ENCODE data around the gene CCDC192. TPM values are rescaled to one million over a fixed set of nuclear protein-coding genes. Genes with fewer than 3 reads are reported as not detected.
"Not testable (repeated sequence)": the region's sequence is repeated elsewhere in the genome, so short reads cannot be mapped to it uniquely, and the experiment has no call there.

Gene CCDC192
- 1 to 10 TPM in 1 of 4 donors, under 1 TPM in 3; 0.73 to 1.5 (median 0.78) TPM for polyA plus RNA-seq (ENCODE audit: insufficient read length in 4 of 4)

- no peak for DNase-seq (ENCODE audit: low read depth in 4 of 4, low spot score in 3 of 4)
These were observed at the start of gene CCDC192 for GRCh38 chr5:127702926-127703561. Gene CCDC192 (plus strand): TSS chr5:127703391. CDS start chr5:127703446, 55 bp downstream.

- no peak for DNase-seq (ENCODE audit: low read depth in 4 of 4, low spot score in 3 of 4)
These were observed 46.4 kb upstream of the CCDC192 start for GRCh38 chr5:127656825-127657224.

- DNase-seq (ENCODE audit: low read depth in 4 of 4, low spot score in 3 of 4) = no peak
These were observed 43.0 kb upstream of the CCDC192 start for GRCh38 chr5:127660047-127660733.

GRCh38 chr5:127664093-127664492 is 39.1 kb upstream of the CCDC192 start:
- no peak for DNase-seq (ENCODE audit: low read depth in 4 of 4, low spot score in 3 of 4)

- no peak for DNase-seq (ENCODE audit: low read depth in 4 of 4, low spot score in 3 of 4)
These were observed 37.5 kb upstream of the CCDC192 start for GRCh38 chr5:127665641-127666040.

- DNase-seq (ENCODE audit: low read depth in 4 of 4, low spot score in 3 of 4) = no peak
These were observed 37.0 kb upstream of the CCDC192 start for GRCh38 chr5:127666043-127666716.

GRCh38 chr5:127667926-127668325 is 35.3 kb upstream of the CCDC192 start:
- DNase-seq (ENCODE audit: low read depth in 4 of 4, low spot score in 3 of 4) = no peak

GRCh38 chr5:127671218-127671617 is 32.0 kb upstream of the CCDC192 start:
- no peak for DNase-seq (ENCODE audit: low read depth in 4 of 4, low spot score in 3 of 4)

- no peak for DNase-seq (ENCODE audit: low read depth in 4 of 4, low spot score in 3 of 4)
These were observed 29.9 kb upstream of the CCDC192 start for GRCh38 chr5:127673117-127673800.

GRCh38 chr5:127676951-127677350 is 26.2 kb upstream of the CCDC192 start:
- DNase-seq (ENCODE audit: low read depth in 4 of 4, low spot score in 3 of 4) = not testable (repeated sequence)

- not testable (repeated sequence) for DNase-seq (ENCODE audit: low read depth in 4 of 4, low spot score in 3 of 4)
These were observed 23.4 kb upstream of the CCDC192 start for GRCh38 chr5:127679691-127680330.

GRCh38 chr5:127680595-127680994 is 22.6 kb upstream of the CCDC192 start:
- no peak for DNase-seq (ENCODE audit: low read depth in 4 of 4, low spot score in 3 of 4)

GRCh38 chr5:127683008-127683407 is 20.2 kb upstream of the CCDC192 start:
- DNase-seq (ENCODE audit: low read depth in 4 of 4, low spot score in 3 of 4) = no peak

- no peak for DNase-seq (ENCODE audit: low read depth in 4 of 4, low spot score in 3 of 4)
These were observed 18.3 kb upstream of the CCDC192 start for GRCh38 chr5:127684726-127685467.

- DNase-seq (ENCODE audit: low read depth in 4 of 4, low spot score in 3 of 4) = no peak
These were observed 17.5 kb upstream of the CCDC192 start for GRCh38 chr5:127685662-127686061.

- no peak for DNase-seq (ENCODE audit: low read depth in 4 of 4, low spot score in 3 of 4)
These were observed 16.8 kb upstream of the CCDC192 start for GRCh38 chr5:127686424-127686823.

- DNase-seq (ENCODE audit: low read depth in 4 of 4, low spot score in 3 of 4) = no peak
These were observed 8.5 kb upstream of the CCDC192 start for GRCh38 chr5:127694518-127695171.

GRCh38 chr5:127695346-127695745 is 7.8 kb upstream of the CCDC192 start:
- DNase-seq (ENCODE audit: low read depth in 4 of 4, low spot score in 3 of 4) = no peak

GRCh38 chr5:127696683-127697082 is 6.5 kb upstream of the CCDC192 start:
- DNase-seq (ENCODE audit: low read depth in 4 of 4, low spot score in 3 of 4) = no peak
